Ovary (tissue), 3 donors: ENCODE measurements around the gene CLOCK.

Experiments used
- CTCF ChIP-seq, 3 donors: fragments of 450-650 bp in 2 of 3; fragments of 200-600 bp in 1 of 3; IDR thresholded peaks; one replicate each; pipeline versions ENCODE4 v1.5.1 to v1.8.0; 2016 to 2022; ENCODE audit warnings: antibody characterized with exemption in 3 of 3, mild to moderate bottlenecking in 1 of 3
- POLR2A ChIP-seq: fragments of 450-650 bp; IDR thresholded peaks from one replicate; pipeline ENCODE4 v1.6.1; 2017; ENCODE audit warnings: antibody characterized with exemption, mild to moderate bottlenecking, moderate library complexity
- donor health status: DM: no; HTN: no; CAD: no.

GRCh38 chr4:55503169-55503568 is 43.5 kb downstream of the CLOCK start:
- TF ChIP-seq CTCF (IDR thresholded peaks at IDR 0.05) (no peak), POLR2A (no peak)
